GM18861 (cell line): ENCODE data around the gene C1QTNF12.

Experiments
- ATAC-seq: cut with Tn5 transposase; IDR thresholded peaks from one replicate; pipeline ENCODE4 v1.9.1; 2021; ENCODE audit not compliant: unreplicated experiment

C1QTNF12 gene

GRCh38 chr1:1229770-1230169, 16.8 kb downstream of the C1QTNF12 start:
- ATAC-seq, result no peak

- no peak for ATAC-seq
Observed at GRCh38 chr1:1228596-1229321, 17.8 kb downstream of the C1QTNF12 start.

- ATAC-seq, result no peak
Observed at GRCh38 chr1:1228187-1228586, 18.3 kb downstream of the C1QTNF12 start.

- no peak for ATAC-seq
Observed at GRCh38 chr1:1227386-1227785, 19.1 kb downstream of the C1QTNF12 start.

GRCh38 chr1:1226566-1227362, 19.8 kb downstream of the C1QTNF12 start:
- no peak for ATAC-seq

GRCh38 chr1:1225913-1226312, 20.6 kb downstream of the C1QTNF12 start:
- ATAC-seq, result no peak

- no peak for ATAC-seq
Observed at GRCh38 chr1:1225238-1225845, 21.2 kb downstream of the C1QTNF12 start.

GRCh38 chr1:1223891-1224290, 22.6 kb downstream of the C1QTNF12 start:
- no peak for ATAC-seq

GRCh38 chr1:1223321-1223720, 23.2 kb downstream of the C1QTNF12 start:
- ATAC-seq, result no peak

GRCh38 chr1:1222575-1223225, 23.8 kb downstream of the C1QTNF12 start:
- ATAC-seq, result no peak

GRCh38 chr1:1221887-1222574, 24.5 kb downstream of the C1QTNF12 start:
- ATAC-seq, result no peak

GRCh38 chr1:1220197-1220596, 26.3 kb downstream of the C1QTNF12 start:
- ATAC-seq, result no peak

GRCh38 chr1:1219341-1219740, 27.2 kb downstream of the C1QTNF12 start:
- ATAC-seq, result no peak

- no peak for ATAC-seq
Observed at GRCh38 chr1:1218524-1219200, 27.9 kb downstream of the C1QTNF12 start.

GRCh38 chr1:1217621-1218523, 28.6 kb downstream of the C1QTNF12 start:
- no peak for ATAC-seq

- no peak for ATAC-seq
Observed at GRCh38 chr1:1216770-1217620, 29.5 kb downstream of the C1QTNF12 start.

- no peak for ATAC-seq
Observed at GRCh38 chr1:1215881-1216605, 30.5 kb downstream of the C1QTNF12 start.
